Stimulated activated CD8-positive, alpha-beta memory T cell treated with anti-CD3 and anti-CD28 coated beads, Interleukin-12 subunit alpha, Interleukin-12 subunit beta, amount 100 ng/mL, for 24 hours (primary cell): ENCODE results near the gene SFMBT2.

ENCODE experiments used
- DNase-seq: peaks from one replicate; pipeline ENCODE4 v3.0.0-alpha.2; 2020; ENCODE audit errors: extremely low read depth

SFMBT2 gene

DNA sequence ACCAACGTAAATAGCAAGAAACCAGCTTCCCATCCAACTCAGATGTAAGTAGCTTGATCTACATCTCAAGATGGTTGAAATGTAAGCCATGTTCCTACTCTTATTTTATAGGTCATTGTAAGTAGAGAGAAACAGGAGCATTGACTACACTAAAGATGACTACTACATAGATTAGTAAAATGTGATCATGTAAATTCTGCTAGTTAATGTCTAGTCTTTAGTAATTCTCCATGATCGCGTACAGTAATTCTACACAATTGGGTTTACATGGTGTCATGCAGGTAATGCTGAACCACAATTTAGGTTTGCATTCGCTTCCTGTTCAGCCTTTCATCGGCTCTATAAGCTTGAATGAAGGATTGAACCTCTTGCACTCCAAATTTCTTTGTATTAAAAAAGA, 14.9 kb upstream of the SFMBT2 start:
- no peak for DNase-seq

DNA sequence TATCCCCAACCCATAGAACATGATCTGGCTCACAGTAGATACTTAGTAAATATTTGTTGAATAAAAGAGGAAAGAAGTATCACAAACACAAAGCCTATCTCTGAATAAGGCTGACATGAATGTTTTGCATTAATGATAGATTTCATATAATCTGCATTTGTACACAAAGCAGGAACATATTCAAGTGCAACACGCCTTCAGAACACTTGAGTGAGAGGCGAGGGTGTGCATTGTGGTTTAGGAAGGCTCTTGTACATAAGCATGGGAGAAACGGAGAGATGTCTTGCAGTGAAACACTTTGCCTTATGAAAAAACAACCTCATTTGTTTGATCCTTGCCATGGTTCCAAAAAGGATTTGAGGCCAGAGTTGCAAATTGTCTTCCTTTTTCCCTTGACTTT, 14.1 kb upstream of the SFMBT2 start:
- DNase-seq = no peak

- DNase-seq = no peak
These were observed 13.5 kb upstream of the SFMBT2 start for GRCh38 chr10:7424315-7424714.

DNA sequence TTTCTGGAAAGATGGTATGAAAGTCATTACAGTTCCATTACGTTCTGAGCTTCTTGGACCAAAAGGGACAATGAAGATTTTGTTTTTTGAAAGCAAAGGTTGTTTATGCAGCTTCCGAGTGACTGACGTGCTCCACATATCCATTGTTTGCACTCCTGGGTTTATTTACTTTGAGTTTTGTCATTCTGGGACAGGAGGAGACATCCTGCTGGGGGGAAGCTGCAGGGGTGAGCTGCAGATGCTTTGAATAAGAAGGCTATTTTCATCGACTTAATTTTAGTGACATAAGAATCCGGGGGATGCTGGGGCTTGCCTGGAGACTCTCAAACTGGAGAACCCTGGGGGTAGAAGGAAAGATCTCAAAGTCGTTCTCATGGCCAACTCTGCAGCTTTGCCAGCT, 12.7 kb upstream of the SFMBT2 start:
- DNase-seq = no peak

DNA sequence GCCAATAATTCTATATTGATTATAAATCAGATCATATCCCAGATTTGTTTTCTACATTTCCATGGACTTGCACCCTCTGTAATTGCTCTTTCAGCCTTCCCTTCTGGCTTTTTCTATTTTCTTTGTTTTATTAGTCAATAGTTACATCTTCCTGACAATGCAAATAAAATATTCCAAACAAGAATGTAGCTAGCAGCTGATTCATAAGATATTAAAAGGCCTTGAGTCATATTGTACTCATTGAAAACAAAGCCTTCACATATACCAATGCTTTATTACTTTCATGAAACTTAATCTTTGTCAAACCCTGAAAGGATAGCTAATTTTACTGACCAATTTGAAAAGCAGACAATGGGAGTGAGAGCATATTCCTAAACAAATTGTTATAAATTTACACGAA, 10.7 kb upstream of the SFMBT2 start:
- no peak for DNase-seq

- DNase-seq = no peak
These were observed 9.2 kb upstream of the SFMBT2 start for GRCh38 chr10:7419998-7420397.

- no peak for DNase-seq
These were observed 7.0 kb upstream of the SFMBT2 start for GRCh38 chr10:7417807-7418206.

DNA sequence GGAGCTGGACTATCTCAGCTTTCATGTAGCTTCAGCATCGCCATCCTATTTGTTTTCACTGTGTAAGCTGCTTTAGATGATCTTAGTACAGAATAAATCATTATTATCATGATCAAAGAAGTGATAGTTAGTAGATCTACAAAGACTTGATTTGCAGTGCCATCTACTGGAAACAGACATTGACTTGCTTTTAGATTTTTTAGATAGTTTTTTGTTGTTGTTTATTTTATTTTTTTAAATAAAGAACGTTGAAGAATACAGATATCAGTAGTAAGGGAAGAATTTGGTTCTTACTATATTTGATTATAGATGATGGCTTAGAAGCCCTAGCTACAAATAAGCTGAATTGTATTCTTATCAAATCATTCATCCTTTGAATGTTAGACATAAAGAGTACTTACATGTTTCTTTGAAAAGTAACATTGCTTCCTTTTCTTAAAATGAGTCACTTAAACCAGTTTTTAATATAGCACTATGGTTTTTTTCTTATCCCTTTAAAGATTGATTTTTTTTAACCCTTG, 6.3 kb upstream of the SFMBT2 start:
- no peak for DNase-seq

- DNase-seq = no peak
These were observed 3.9 kb upstream of the SFMBT2 start for GRCh38 chr10:7414766-7415165.

DNA sequence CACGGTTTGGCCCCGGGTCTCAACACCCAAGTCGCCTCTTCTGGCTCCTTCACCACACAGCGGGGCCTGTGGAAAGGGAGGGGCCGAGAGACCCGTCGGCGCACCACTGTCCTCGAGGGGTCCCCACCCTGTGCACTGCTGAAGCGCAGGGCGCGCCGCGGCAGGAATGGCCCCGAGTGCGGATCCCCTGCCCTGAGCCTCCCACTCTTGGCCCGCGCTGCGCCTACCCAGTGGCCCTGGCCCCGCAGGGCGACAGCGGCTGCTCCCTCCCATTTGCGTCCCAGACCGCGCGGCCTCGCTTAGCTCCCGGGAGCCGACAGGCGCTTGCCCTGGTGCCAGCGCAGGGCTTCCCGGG, 2.1 kb upstream of the SFMBT2 start:
- DNase-seq = no peak

- DNase-seq = no peak
These were observed 1.5 kb upstream of the SFMBT2 start for GRCh38 chr10:7412237-7412927.

- DNase-seq = no peak
These were observed 866 bp upstream of the SFMBT2 start for GRCh38 chr10:7411671-7412128.

DNA sequence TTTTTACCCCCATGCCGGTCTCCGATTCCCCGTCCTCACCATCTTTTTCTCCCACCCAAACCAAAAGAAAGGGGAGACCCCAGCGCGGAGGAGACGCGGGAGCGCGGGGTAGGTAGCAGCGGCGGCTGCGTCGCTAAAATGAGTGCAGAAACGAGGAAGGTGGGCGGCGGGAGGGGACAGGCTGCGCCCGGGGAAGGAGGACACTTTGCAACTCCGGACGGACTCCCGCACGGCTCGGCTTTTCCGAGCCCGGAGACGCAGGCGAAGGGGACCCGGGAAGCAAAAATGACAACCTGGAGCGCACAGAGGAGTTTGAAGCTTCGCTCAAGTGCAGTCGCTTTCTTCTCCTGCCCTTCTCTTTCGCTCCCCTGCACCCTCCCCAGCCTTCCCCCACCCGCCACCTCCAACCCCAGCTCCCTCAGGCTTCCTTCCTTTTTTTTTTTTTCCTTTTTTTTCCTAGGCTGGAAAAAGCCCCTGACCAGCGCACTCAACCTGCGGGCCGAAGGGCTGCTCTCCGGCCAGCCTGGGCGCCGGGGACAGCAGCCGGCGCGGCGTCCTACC, 453 bp downstream of the SFMBT2 start:
- no peak for DNase-seq

DNA sequence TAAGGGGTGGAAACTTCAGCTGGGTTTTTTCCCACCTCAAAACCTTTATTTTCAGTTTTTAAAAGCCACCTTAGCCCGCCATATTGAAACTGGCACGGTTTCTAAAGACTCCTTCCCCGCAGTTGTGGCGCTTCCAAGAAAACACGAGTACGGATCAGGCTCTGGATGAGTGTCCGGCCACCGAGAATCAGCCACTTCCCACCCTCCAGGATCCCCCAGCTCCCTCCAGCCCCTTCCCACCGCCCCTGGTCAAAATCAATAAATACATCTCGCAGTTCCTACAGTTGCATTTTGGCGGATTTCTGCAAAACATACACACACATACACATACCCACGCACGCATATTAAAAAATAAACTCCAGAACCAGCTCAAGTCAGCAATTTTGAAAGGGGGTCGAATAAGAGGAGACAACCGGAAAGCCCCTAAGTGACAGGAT, 1.1 kb downstream of the SFMBT2 start:
- no peak for DNase-seq

- no peak for DNase-seq
These were observed 1.6 kb downstream of the SFMBT2 start for GRCh38 chr10:7409045-7409731.

DNA sequence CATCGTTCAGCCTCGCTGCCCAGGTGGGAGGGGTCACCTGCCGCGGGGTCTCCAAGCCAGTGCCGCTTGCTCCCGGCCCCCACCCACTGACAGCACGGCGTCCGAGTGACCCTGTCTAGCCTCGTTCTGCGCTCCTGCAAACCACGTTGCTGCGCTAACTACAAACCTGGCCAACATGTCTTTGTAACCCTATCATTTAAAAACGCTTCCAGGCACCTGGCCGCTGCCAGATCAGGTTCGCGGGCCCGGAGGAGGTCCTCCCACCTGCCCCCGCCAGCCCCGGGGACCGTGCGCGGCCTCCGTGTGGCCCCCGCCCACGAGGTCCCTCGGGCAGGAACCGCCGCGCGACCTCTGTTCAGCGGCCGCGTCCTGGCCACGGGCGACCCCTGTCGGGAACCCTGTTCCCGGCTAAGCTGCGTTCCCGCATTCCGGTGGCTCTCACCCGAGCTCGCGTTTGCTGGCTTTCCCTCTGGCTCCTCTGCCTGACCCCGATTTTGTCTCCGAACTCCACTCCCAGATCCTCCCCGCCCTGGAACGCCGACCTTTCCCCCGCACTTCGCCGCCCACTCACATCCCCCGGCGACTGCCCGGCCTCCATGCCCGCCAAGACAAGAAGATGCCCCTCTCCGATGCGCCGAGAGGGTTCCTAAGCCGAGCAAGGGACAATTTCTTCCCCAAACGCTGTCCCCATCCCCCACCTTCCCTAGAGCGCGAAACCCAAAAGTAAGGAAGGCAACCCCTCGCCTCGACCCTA, 2.4 kb downstream of the SFMBT2 start:
- no peak for DNase-seq

GRCh38 chr10:7407368-7408290, 3.2 kb downstream of the SFMBT2 start:
- no peak for DNase-seq

- DNase-seq = no peak
These were observed 4.0 kb downstream of the SFMBT2 start for GRCh38 chr10:7406712-7407333.

DNA sequence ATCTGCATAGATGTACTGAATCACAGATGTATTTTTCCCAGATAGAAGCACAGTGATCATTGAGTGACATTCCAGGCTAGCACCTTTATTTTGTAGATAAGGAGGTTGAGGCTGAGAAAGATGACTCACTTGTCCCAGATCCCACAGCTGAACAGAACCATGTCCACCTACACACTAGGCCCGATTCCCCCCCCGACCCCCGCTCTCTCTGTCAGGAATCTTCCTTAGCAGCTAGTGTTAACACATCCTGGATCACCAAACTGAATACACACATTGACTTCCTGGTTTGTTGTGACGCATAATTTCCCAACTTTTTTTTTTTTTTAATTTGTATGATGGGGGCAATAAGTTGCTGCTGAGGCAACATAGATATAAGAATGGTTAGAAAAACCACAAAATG, 5.2 kb downstream of the SFMBT2 start:
- DNase-seq = no peak

GRCh38 chr10:7403620-7404019, 7.2 kb downstream of the SFMBT2 start:
- DNase-seq = no peak

DNA sequence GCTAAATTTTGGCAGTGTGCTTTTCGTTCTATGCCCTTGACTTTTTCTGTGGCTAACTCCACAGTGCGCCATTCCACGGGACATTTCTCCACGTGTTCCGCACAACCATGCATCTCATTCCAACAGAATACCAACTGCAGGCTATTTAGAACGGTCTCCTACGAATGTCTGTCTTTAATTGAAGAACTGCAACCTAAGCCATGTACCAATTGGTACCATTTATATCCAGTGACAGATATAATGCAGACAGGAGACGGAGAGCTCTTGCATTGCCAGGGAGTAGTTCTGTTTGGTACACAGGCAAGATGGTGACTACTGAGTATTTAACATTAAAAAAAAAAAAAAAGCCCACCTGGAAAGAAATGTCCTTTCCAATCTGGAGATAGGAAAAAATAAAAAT, 9.1 kb downstream of the SFMBT2 start:
- no peak for DNase-seq
